Activated gamma-delta T cell (primary cell): ENCODE data around the gene BIRC5.
"Not testable (repeated sequence)": the region's sequence is repeated elsewhere in the genome, so short reads cannot be mapped to it uniquely, and the experiment has no call there.

Experiments
- DNase-seq: peaks from one replicate; lab custom pipeline; 2025; lab: John Stamatoyannopoulos, UW

The BIRC5 gene

GRCh38 chr17:78224231-78225087 is 10.4 kb downstream of the BIRC5 start:
- no peak for DNase-seq

DNA sequence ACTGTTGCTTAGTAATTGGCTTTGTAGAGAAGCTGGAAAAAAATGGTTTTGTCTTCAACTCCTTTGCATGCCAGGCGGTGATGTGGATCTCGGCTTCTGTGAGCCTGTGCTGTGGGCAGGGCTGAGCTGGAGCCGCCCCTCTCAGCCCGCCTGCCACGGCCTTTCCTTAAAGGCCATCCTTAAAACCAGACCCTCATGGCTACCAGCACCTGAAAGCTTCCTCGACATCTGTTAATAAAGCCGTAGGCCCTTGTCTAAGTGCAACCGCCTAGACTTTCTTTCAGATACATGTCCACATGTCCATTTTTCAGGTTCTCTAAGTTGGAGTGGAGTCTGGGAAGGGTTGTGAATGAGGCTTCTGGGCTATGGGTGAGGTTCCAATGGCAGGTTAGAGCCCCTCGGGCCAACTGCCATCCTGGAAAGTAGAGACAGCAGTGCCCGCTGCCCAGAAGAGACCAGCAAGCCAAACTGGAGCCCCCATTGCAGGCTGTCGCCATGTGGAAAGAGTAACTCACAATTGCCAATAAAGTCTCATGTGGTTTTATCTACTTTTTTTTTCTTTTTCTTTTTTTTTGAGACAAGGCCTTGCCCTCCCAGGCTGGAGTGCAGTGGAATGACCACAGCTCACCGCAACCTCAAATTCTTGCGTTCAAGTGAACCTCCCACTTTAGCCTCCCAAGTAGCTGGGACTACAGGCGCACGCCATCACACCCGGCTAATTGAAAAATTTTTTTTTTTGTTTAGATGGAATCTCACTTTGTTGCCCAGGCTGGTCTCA is 11.2 kb downstream of the BIRC5 start:
- DNase-seq, result no peak

DNA sequence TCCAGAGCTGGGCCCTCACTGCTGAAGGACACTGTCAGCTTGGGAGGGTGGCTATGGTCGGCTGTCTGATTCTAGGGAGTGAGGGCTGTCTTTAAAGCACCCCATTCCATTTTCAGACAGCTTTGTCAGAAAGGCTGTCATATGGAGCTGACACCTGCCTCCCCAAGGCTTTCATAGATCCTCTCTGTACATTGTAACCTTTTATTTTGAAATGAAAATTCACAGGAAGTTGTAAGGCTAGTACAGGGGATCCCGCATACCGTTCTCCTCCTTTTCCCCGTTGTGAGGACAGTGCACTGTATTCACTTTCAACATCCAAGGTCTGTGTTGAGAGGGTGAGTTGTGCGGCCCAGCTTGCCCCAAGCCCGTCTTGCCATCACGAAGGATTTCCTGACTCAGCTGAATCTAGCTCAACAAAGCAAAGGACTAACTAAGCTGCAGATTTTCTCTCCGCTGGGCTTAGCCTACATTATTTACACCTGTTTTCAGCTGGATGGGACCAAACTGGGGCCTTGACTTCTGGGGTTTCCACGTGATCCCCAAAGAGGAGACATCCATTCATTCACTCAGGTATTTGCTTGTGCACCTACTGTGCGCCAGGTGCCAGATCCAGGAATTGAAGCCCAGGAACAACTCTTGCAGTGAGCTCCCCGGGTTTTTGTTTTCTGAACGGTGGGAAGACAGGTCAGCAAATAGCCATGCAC is 12.2 kb downstream of the BIRC5 start:
- DNase-seq, result no peak

- no peak for DNase-seq
Measured at GRCh38 chr17:78226759-78227454, 12.9 kb downstream of the BIRC5 start.

- no peak for DNase-seq
Measured at GRCh38 chr17:78227455-78227916, 13.4 kb downstream of the BIRC5 start.

GRCh38 chr17:78228176-78228575 is 14.1 kb downstream of the BIRC5 start:
- no peak for DNase-seq

GRCh38 chr17:78230252-78230962 is 16.4 kb downstream of the BIRC5 start:
- no peak for DNase-seq

- no peak for DNase-seq
Measured at GRCh38 chr17:78230996-78231935, 17.2 kb downstream of the BIRC5 start, which contains the start of gene TMEM235. Gene TMEM235, plus strand, starts transcription at chr17:78231631. Its CDS starts 393 bp downstream, at chr17:78232024.

DNA sequence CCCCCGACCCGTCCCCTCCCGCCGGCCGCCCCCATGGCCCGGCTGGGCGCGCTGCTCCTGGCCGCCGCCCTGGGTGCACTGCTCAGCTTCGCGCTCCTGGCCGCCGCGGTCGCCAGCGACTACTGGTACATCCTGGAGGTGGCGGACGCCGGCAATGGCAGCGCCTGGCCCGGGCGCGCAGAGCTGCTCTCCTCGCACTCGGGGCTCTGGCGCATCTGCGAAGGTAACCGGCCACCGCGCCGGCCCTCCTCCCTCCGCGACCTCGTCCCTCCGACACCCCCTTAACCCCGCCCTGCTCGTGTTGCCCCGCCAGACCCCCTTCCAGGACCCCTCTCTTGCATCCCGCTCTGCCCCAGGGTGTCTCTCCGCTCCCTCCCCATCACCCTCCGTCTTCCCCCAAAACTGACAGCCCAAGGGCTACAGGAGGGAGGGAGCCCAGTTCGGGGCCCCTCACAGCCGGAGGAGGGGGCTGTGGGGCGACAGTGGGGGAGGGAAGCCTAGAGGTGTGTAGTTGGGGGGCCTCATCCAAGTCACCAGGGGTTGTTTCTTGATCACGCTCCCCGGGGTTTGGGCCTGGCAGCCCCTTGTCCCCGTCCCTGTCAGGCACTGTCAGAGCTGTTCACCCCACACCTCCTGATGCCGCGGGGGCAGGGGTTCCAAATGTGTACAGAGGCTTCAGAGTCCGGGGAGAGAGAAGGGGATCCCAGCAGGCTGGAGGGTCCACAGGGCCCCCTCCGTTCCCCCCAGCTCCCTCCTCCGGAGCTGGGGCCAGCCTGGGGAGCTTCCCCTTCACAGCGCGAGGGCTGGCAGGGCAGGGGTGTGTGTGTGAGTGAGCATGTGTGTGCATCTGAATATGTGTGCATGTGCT is 18.2 kb downstream of the BIRC5 start:
- DNase-seq, result no peak

DNA sequence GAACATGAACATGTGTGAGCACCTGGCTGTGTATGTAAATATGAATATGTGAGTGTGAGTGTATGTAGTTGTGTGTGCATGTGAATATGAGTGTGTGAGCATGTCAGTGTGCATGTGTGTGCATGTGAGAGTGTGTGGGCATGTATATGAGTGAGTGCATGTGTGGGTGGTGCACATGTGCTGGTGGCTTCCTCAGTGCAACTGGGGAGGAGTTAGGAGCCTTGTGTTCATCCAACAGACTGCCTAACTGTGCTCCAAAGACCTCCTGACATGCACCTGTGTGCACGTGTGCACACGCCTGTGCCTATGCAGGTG is 18.8 kb downstream of the BIRC5 start:
- DNase-seq, result no peak

- no peak for DNase-seq
Measured at GRCh38 chr17:78233678-78234077, 19.6 kb downstream of the BIRC5 start.

GRCh38 chr17:78234261-78234865 is 20.3 kb downstream of the BIRC5 start:
- no peak for DNase-seq

GRCh38 chr17:78235022-78235421 is 21.0 kb downstream of the BIRC5 start:
- DNase-seq, result not testable (repeated sequence)

- no peak for DNase-seq
Measured at GRCh38 chr17:78235885-78236284, 21.8 kb downstream of the BIRC5 start.

DNA sequence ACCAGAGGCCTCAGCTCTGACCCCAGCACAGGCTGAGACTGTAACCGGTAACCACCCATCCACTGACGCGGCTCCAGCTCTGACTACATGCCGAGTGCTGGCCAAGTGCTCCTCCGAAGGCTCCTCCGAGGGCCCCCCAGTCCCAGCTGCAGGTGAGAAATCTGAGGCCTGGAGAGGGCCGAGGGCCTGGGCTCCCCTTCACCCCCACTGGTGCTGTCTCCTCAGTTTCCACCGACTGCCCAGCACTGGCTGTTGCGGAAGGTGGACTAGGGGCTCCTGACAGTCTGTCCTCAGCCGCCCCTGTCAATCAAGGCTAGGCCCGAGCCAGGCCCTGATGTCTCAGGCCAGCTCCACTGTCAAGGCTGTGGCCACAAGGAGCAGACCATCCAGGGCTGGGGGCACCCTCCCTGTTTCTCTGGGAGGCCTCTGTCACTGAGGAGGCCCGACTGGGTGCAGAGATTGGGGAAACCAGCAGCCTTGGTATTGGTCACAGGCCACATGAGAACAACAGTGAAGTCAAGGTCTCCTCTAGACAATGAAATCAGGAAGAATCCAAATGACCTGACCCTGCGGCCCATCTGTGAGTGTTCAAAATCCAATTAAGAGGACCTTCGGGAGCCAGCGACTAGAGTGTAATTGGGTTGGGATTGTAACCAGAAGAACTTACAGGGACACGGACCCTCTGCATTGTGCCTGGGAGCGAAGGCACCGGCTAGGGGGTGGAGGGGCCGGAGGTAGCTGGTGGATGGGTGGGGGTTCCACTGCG is 22.5 kb downstream of the BIRC5 start:
- no peak for DNase-seq

DNA sequence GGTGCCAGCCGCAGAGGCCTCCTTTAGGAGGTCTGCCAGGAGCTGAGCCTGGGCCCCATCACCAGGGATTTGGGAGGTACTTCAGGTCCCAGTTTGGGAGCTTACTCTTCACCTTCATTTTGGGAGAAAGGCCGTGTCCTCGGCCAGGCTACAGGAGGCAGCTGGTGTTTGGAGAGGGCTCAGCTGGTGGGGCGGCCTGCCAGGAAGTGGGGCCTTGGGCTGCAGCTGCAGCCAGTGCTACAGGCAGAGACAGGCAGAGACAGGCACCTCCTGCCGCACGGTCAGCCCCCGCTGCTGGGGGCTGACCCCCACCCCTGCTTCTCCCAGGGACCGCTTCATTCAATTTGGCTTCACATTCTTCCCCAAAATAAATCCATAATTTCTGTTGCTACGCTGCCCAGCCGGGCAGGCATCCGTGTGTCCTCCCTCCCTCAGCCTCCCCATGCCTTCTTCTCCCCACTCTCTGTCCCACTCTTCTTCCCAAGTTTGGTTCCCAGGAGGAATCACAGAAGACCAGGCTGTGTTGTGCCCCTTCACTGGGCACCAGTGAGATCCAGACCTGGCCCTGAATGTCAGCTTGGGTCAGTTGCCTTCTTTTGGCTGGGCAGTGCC is 23.5 kb downstream of the BIRC5 start:
- DNase-seq, result no peak

DNA sequence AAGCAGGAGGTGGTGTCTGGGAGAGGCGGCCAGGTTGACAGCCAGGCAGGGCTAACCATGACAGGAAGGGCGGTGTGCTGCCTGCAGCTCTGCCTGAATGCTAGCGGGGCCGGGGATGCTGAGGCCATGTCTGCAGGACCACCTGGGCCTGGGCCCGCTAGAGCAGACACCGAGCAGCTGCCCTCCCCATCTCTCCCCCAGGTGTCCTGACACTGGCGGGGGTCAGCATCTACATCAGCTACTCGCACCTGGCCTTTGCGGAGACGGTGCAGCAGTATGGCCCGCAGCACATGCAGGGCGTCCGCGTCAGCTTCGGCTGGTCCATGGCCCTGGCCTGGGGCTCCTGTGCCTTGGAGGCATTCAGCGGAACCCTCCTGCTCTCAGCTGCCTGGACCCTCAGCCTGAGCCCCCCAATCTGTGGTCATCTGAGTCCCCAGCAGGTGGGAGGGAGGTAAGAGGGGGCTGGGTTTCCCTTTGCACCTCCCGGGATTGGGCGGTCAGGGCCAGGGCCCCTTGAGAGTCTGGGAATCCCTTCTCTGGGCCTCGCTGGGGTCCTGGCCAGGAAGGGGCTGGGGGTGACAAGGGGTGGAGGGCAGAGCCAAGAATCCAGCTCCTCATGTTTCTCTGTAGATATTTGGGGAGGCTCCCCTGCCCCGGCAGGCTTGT is 24.9 kb downstream of the BIRC5 start:
- no peak for DNase-seq
